ENCODE results near the gene SEC31A. TPM values are rescaled to one million over a fixed set of nuclear protein-coding genes. Genes with fewer than 3 reads are reported as not detected.

The SEC31A gene
- total and polyA plus RNA-seq, 2 experiments from 2014 or later, result 147 to 252 TPM

DNA sequence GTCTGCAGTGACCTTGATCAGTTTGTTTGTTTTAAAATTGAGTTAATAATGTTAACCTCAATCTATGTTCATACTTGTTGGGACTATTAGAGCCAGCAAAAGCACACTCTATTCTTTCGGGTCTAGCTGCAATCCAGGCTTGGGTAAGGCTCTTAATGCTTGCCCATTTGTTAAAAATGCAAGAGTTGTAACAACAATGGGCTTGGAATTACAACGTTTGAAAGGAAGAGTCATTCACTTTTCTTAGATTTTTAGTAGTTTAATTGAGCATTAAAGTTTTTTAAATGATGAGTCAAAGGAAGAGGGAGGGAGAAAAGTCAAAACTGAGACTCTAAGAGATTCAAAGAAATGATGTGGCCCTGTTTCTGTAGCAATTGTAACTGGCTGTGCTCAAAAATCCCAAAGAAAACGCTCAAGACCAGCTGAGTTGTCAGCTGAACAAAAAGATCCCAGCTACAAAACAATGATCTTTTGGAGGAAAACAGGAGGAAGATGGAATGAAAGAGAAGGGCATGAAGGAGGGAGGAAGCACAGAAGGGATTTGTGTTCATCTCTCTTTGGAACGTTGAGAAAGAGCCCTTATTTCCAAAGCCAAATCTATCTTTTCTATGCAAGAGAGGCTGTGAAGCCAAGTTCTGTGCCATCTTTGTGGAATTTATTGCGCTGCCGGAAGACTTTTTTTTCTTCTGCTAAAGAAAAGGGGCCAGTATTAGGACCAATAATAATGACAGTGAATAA lies 97.9 kb downstream of the SEC31A start:
- H3K27me3 ChIP-seq, result peaks cover 92% of the 10 kb centered on the region
- TF ChIP-seq, protein P1, sequence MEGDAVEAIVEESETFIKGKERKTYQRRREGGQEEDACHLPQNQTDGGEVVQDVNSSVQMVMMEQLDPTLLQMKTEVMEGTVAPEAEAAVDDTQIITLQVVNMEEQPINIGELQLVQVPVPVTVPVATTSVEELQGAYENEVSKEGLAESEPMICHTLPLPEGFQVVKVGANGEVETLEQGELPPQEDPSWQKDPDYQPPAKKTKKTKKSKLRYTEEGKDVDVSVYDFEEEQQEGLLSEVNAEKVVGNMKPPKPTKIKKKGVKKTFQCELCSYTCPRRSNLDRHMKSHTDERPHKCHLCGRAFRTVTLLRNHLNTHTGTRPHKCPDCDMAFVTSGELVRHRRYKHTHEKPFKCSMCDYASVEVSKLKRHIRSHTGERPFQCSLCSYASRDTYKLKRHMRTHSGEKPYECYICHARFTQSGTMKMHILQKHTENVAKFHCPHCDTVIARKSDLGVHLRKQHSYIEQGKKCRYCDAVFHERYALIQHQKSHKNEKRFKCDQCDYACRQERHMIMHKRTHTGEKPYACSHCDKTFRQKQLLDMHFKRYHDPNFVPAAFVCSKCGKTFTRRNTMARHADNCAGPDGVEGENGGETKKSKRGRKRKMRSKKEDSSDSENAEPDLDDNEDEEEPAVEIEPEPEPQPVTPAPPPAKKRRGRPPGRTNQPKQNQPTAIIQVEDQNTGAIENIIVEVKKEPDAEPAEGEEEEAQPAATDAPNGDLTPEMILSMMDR (IDR thresholded peaks at IDR 0.05; ENCODE audit: low read depth, low read length), result no peak
- DNase-seq (ENCODE audit: low read depth in 1 of 2, low spot score in 1 of 2), result no peak

DNA sequence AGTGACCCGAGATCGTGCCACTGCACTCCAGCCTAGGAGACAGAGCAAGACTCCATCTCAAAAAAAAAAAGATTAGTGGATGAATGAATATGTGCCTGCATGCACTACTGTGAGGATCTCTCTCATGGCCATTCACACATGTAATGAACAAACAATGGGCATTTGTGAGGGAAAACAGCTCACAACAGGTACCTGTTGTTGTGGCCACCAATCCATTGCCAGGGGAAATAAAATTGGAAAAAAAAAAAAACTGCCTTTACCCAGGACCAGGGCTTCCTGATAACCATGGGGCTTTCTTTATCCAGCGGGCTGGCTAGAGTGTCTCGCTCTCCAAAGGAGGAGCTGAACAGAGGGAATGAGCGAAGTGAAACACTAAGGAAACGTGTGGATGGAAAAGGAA lies 99.8 kb downstream of the SEC31A start:
- no peak for DNase-seq (ENCODE audit: low read depth in 1 of 2, low spot score in 1 of 2)
- Histone ChIP-seq H3K9me3 (ENCODE audit: low read depth) (no peaks in the 10 kb centered on the region), H3K27me3 (peaks cover 77% of the 10 kb centered on the region), H3K27ac (no peak overlapping the region), H3K4me1 (ENCODE audit: low read depth) (no peaks in the 10 kb centered on the region), H3K4me3 (no peak overlapping the region), H3K36me3 (no peaks in the 10 kb centered on the region)
- TF ChIP-seq, protein P1 (IDR thresholded peaks at IDR 0.05; ENCODE audit: low read depth, low read length), result no peak

More for the DNA sequence above, 97.9 kb downstream of the SEC31A start:
- Histone ChIP-seq H3K27ac (no peak overlapping the region), H3K4me1 (ENCODE audit: low read depth) (no peaks in the 10 kb centered on the region), H3K36me3 (no peaks in the 10 kb centered on the region), H3K4me3 (no peak overlapping the region), H3K9me3 (ENCODE audit: low read depth) (no peaks in the 10 kb centered on the region)

DNA sequence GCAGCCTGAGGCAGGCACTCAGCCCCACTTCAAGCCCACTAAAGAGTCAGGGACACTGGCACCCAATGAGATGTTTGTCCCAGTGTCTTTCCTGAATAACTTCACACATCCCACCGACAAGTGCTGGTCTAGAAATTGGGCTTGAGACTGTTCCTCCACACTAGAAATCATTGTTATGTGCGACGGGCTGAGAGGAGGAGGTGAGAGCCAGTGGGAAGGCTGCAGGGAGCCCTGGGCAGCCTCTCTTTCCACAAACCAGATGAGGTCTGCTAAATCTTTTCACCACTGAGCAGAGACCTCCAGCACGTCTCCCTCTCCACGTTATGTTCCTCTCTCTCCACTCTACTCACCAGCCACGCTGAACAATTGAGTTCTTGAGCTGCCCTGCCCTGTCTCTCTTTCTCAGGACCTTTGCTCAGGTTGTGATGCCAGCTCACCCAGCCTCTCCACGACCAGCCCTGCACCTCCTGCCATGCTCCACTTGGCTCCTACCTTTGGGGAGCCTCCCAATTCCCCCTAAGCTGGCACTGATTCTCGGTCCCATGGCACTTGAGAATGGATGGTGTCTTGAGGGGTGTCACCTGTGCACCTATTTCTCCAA lies 100.8 kb downstream of the SEC31A start:
- H3K27me3 ChIP-seq, result peaks cover 70% of the 10 kb centered on the region
- H3K4me1 ChIP-seq (ENCODE audit: low read depth), result no peaks in the 10 kb centered on the region
- no peaks in the 10 kb centered on the region for H3K36me3 ChIP-seq
- TF ChIP-seq, protein P1 (IDR thresholded peaks at IDR 0.05; ENCODE audit: low read depth, low read length), result no peak
- H3K4me3 ChIP-seq, result no peak overlapping the region
- H3K9me3 ChIP-seq (ENCODE audit: low read depth), result no peaks in the 10 kb centered on the region
- H3K27ac ChIP-seq, result no peak overlapping the region
- no peak for DNase-seq (ENCODE audit: low read depth in 1 of 2, low spot score in 1 of 2)

DNA sequence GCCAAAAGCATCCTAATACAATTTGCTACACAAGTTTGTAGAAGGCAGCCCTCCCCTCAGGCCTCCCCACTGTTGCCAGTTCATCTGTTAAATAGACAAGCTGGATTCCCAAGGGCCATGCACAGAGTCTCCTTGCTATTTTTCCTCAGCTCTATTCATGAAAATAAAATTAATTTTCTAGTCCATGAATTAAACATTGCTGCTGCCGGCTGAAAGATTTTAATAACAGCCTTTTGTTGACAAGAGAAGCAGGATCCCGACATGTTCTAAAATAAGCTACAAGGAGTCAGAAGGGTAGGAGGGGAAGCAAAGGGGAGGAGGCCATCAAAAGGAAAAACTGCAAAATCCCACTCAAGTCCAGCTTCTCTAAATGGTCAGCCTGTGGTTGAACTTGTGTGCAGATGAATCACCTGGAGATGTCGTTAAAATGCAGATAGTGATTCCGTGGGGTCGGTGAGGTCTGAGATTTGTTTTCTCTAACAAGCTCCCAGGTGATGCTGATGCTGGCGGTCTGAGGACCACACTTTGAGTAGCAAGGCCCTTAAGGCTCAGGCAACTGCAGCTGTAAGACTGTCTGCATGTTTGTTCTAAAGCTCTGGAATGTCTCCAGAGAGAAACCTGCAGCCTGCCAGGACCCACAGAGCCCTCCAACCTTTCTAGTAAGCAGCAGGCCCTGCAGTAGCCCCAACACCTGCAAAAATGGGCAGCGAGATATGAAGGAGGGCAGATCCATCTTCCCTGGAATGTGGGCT lies 101.8 kb downstream of the SEC31A start:
- Histone ChIP-seq H3K27me3 (peaks cover 62% of the 10 kb centered on the region), H3K4me3 (no peak overlapping the region), H3K27ac (no peak overlapping the region), H3K4me1 (ENCODE audit: low read depth) (no peaks in the 10 kb centered on the region), H3K9me3 (ENCODE audit: low read depth) (no peaks in the 10 kb centered on the region), H3K36me3 (no peaks in the 10 kb centered on the region)
- DNase-seq (ENCODE audit: low read depth in 1 of 2, low spot score in 1 of 2), result no peak
- TF ChIP-seq, protein P1 (IDR thresholded peaks at IDR 0.05; ENCODE audit: low read depth, low read length), result no peak

DNA sequence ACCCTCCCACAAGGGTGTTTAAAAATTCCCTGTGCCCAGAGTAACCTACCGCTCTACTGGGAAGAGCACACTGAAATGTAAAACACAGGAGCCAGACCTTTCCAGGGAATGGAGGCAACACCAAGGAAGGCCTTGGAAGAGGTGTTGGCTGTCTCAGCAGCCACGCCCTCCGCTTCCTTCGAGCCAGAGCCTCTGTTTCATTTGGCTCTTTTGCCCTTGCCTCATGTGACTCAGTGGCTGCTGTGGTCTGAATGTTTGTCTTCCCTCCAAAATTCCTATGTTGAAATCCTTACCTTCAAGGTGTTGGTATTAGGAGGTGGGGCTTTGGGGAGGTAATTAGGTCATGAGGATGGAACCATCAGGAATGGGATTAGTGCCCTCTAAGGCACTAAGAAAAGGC lies 103.6 kb downstream of the SEC31A start:
- H3K27ac ChIP-seq, result no peak overlapping the region
- no peaks in the 10 kb centered on the region for H3K4me1 ChIP-seq (ENCODE audit: low read depth)
- H3K4me3 ChIP-seq, result no peak overlapping the region
- no peaks in the 10 kb centered on the region for H3K9me3 ChIP-seq (ENCODE audit: low read depth)
- H3K27me3 ChIP-seq, result peaks cover 43% of the 10 kb centered on the region
- H3K36me3 ChIP-seq, result no peaks in the 10 kb centered on the region
- TF ChIP-seq, protein P1 (IDR thresholded peaks at IDR 0.05; ENCODE audit: low read depth, low read length), result no peak
- peak in 1 of 2 donors; percentile 39 for DNase-seq (ENCODE audit: low read depth in 1 of 2, low spot score in 1 of 2)

Data from cardiac muscle cell (in vitro differentiated cells and primary cell).